IMR-90 (cell line): ENCODE results near the gene UNC5B. TPM values are rescaled to one million over a fixed set of nuclear protein-coding genes. Genes with fewer than 3 reads are reported as not detected.

ENCODE experiments used
- ATAC-seq: fragments of 200-7000 bp; cut with Tn5 transposase; 2 replicates; pipeline ENCODE4 v1.9.1; 2020; ENCODE audit warnings: low read depth, mild to moderate bottlenecking, moderate library complexity
- BruUV-seq: library from RNA; stranded (reverse); fragments of 400-500 nt; replicated peaks from 2 replicates; lab custom pipeline; 2021; lab: Mats Ljungman, UMichigan
- CTCF ChIA-PET: fragments of 300-600 bp; formaldehyde crosslinking; extraction: SDS; loops from one replicate; lab custom pipeline; 2021; ENCODE audit warnings: antibody characterized with exemption; lab: Yijun Ruan, JAX
- POLR2A ChIA-PET: fragments of 300-600 bp; sonication (Branson Sonifier 250); formaldehyde crosslinking; loops from one replicate; lab custom pipeline; 2022; ENCODE audit warnings: antibody characterized with exemption; ENCODE audit not compliant: unreplicated experiment; lab: Charles Lee
- DNase-seq: peaks from one replicate; pipeline ENCODE4 v3.0.0; 2013
- H2AFZ ChIP-seq: replicated peaks from 2 replicates; pipeline ENCODE3; 2013; ENCODE audit warnings: low read length, mild to moderate bottlenecking; ENCODE audit not compliant: poor library complexity
- H2AK5ac ChIP-seq: 2 replicates; pipeline ENCODE4 v1.6.1; 2013; ENCODE audit warnings: low read depth, low read length, inconsistent platforms
- H2AK9ac ChIP-seq: replicated peaks from 2 replicates; pipeline ENCODE3; 2013; ENCODE audit warnings: mild to moderate bottlenecking, low read depth, low read length, moderate library complexity; ENCODE audit not compliant: poor library complexity
- H2BK120ac ChIP-seq: 2 replicates; pipeline ENCODE4 v1.6.1; 2013; ENCODE audit warnings: low read depth, low read length, inconsistent platforms
- H2BK15ac ChIP-seq: 3 replicates; pipeline ENCODE4 v1.6.1; 2013; ENCODE audit warnings: low read depth, low read length, inconsistent platforms
- H2BK20ac ChIP-seq: 2 replicates; pipeline ENCODE4 v1.6.1; 2013; ENCODE audit warnings: low read depth, mild to moderate bottlenecking, inconsistent platforms, low read length, moderate library complexity
- H2BK5ac ChIP-seq: 2 replicates; pipeline ENCODE4 v1.6.1; 2013; ENCODE audit warnings: mild to moderate bottlenecking, low read depth, low read length, inconsistent platforms; ENCODE audit not compliant: poor library complexity, severe bottlenecking
- H3K14ac ChIP-seq: replicated peaks from 2 replicates; pipeline ENCODE4 v1.6.1; 2013; ENCODE audit warnings: low read depth, low read length, inconsistent platforms
- H3K18ac ChIP-seq: 2 replicates; pipeline ENCODE4 v1.6.1; 2013; ENCODE audit warnings: low read depth, low read length, control low read depth
- H3K23ac ChIP-seq: 2 replicates; pipeline ENCODE4 v1.6.1; 2013; ENCODE audit warnings: low read depth, low read length, inconsistent platforms
- H3K27ac ChIP-seq: 2 replicates; pipeline ENCODE4 v1.5.1; 2013; ENCODE audit warnings: mild to moderate bottlenecking, control low read depth, low read length; ENCODE audit not compliant: insufficient read depth
- H3K27me3 ChIP-seq: 2 replicates; pipeline ENCODE4 v1.6.1; 2013; ENCODE audit warnings: low read length; ENCODE audit not compliant: control insufficient read depth, insufficient read depth
- H3K36me3 ChIP-seq: 2 replicates; pipeline ENCODE4 v1.6.1; 2013; ENCODE audit warnings: low read length, mixed read lengths; ENCODE audit not compliant: control insufficient read depth, insufficient read depth
- H3K4ac ChIP-seq: 2 replicates; pipeline ENCODE4 v1.6.1; 2013; ENCODE audit warnings: low read depth, low read length, inconsistent platforms
- H3K4me1 ChIP-seq: 2 replicates; pipeline ENCODE4 v1.6.1; 2013; ENCODE audit warnings: low read length, mixed read lengths; ENCODE audit not compliant: control insufficient read depth, insufficient read depth
- H3K4me2 ChIP-seq: 2 replicates; pipeline ENCODE4 v1.6.1; 2013; ENCODE audit warnings: low read depth, mild to moderate bottlenecking, control low read depth, low read length, moderate library complexity
- H3K4me3 ChIP-seq: 2 replicates; pipeline ENCODE4 v1.5.1; 2013; ENCODE audit warnings: low read depth, mild to moderate bottlenecking, control low read depth, low read length, moderate library complexity; ENCODE audit not compliant: insufficient read depth
- H3K56ac ChIP-seq: 2 replicates; pipeline ENCODE4 v1.6.1; 2013; ENCODE audit warnings: low read length, inconsistent platforms; ENCODE audit not compliant: insufficient read depth; ENCODE audit errors: extremely low read depth
- H3K79me1 ChIP-seq, 2 experiments: 2 replicates each; pipeline ENCODE4 v1.6.1; 2013; ENCODE audit warnings: low read length in 2 of 2, inconsistent platforms in 1 of 2, low read depth in 1 of 2
- H3K9ac ChIP-seq: 2 replicates; pipeline ENCODE4 v1.6.1; 2013; ENCODE audit warnings: low read depth, low read length, control low read depth
- H3K9me1 ChIP-seq: 2 replicates; pipeline ENCODE4 v1.6.1; 2013; ENCODE audit warnings: low read length, inconsistent platforms; ENCODE audit not compliant: insufficient read depth
- H3K9me3 ChIP-seq: 2 replicates; pipeline ENCODE4 v1.6.1; 2013; ENCODE audit warnings: low read length; ENCODE audit not compliant: control insufficient read depth, insufficient read depth
- H4K20me1 ChIP-seq: 2 replicates; pipeline ENCODE4 v1.6.1; 2013; ENCODE audit warnings: low read length, inconsistent platforms; ENCODE audit not compliant: insufficient read depth
- H4K5ac ChIP-seq: 2 replicates; pipeline ENCODE4 v1.6.1; 2013; ENCODE audit warnings: mild to moderate bottlenecking, low read depth, low read length, control low read depth
- H4K8ac ChIP-seq, 2 experiments: 2 replicates each; pipeline ENCODE4 v1.6.1; 2013; ENCODE audit warnings: low read depth in 2 of 2, low read length in 2 of 2, control low read depth in 1 of 2, inconsistent platforms in 1 of 2
- H4K91ac ChIP-seq: 2 replicates; pipeline ENCODE4 v1.6.1; 2013; ENCODE audit warnings: low read depth, low read length, inconsistent platforms; ENCODE audit not compliant: insufficient read depth
- BHLHE40 ChIP-seq: fragments of 150-350 bp; IDR thresholded peaks from 2 replicates; pipeline ENCODE4 v1.6.1; 2016; ENCODE audit warnings: mild to moderate bottlenecking, low read depth, low read length
- CEBPB ChIP-seq: IDR thresholded peaks from 2 replicates; pipeline ENCODE4 v1.6.1; 2012; ENCODE audit warnings: low read depth, low read length, improper control_type of control experiment
- CHD1 ChIP-seq: IDR thresholded peaks from 2 replicates; pipeline ENCODE4 v1.6.1; 2012; ENCODE audit warnings: low read depth, low read length, improper control_type of control experiment
- FOS ChIP-seq: fragments of 150-350 bp; IDR thresholded peaks from 2 replicates; pipeline ENCODE4 v1.6.1; 2016; ENCODE audit warnings: low read depth, low read length
- MAFK ChIP-seq: IDR thresholded peaks from 2 replicates; pipeline ENCODE4 v1.6.1; 2012; ENCODE audit warnings: low read depth, low read length, improper control_type of control experiment
- MAZ ChIP-seq: IDR thresholded peaks from 2 replicates; pipeline ENCODE4 v1.6.1; 2012; ENCODE audit warnings: low read depth, mild to moderate bottlenecking, low read length, improper control_type of control experiment, moderate library complexity, borderline replicate concordance
- MXI1 ChIP-seq: IDR thresholded peaks from 2 replicates; pipeline ENCODE4 v1.6.1; 2012; ENCODE audit warnings: low read depth, mild to moderate bottlenecking, low read length, moderate library complexity, borderline replicate concordance
- POLR2A ChIP-seq: IDR thresholded peaks from 2 replicates; pipeline ENCODE4 v1.6.1; 2012; ENCODE audit warnings: mild to moderate bottlenecking, low read depth, low read length
- RAD21 ChIP-seq: IDR thresholded peaks from 2 replicates; pipeline ENCODE4 v1.6.1; 2012; ENCODE audit warnings: low read length, improper control_type of control experiment
- SMC3 ChIP-seq: fragments of 150-350 bp; IDR thresholded peaks from 2 replicates; pipeline ENCODE4 v1.6.1; 2016; ENCODE audit warnings: low read depth, mild to moderate bottlenecking, antibody characterized with exemption, low read length, moderate library complexity
- WGBS, 2 experiments: methylation state at CpG; one replicate each; pipeline versions ENCODE4 v1.1.5 to v1.1.7; 2013; ENCODE audit warnings: missing lambda C conversion rate in 2 of 2; ENCODE audit not compliant: insufficient read length in 1 of 2; ENCODE audit errors: extremely low coverage in 2 of 2; 5-methylcytosine and 5-hydroxymethylcytosine counted together
- dilution Hi-C: fragments of 300-500 bp; cut with HindIII; formaldehyde crosslinking; loops from one replicate; pipeline ENCODE4 v1.14.3; 2018; ENCODE audit warnings: low sequenced_read_pairs; ENCODE audit not compliant: unreplicated experiment
- in situ Hi-C: fragments of 300-500 bp; cut with MboI; formaldehyde crosslinking; loops from 3 replicates; pipeline ENCODE4 v1.14.3; 2019; ENCODE audit warnings: low sequenced_read_pairs, inconsistent platforms, mixed read lengths
- intact Hi-C: fragments of 100-400 bp; cut with micrococcal nuclease; formaldehyde crosslinking; loops from 2 replicates; pipeline ENCODE4 v1.10.0; 2022
- polyA plus RNA-seq, 3 experiments: library from polyadenylated mRNA; depleted of rRNA; stranded (reverse); fragments of >200 nt; gene quantifications; 2 replicates each; pipeline ENCODE4 v1.2.3, GENCODE V29; 2012; ENCODE audit warnings: low replicate concordance in 1 of 3
- total RNA-seq: library from RNA; depleted of rRNA; stranded (reverse); fragments of >200 nt; gene quantifications from 2 replicates; pipeline ENCODE4 v1.2.3, GENCODE V29; 2012
- TF ChIP-seq, protein P1 (sequence below): fragments of 150-350 bp; IDR thresholded peaks from 2 replicates; pipeline ENCODE4 v1.6.1; 2016; ENCODE audit warnings: low read depth, mild to moderate bottlenecking, low read length, moderate library complexity, borderline replicate concordance
- TF ChIP-seq, protein P2 (sequence below): fragments of 150-350 bp; IDR thresholded peaks from 2 replicates; pipeline ENCODE4 v1.6.1; 2017; ENCODE audit warnings: mild to moderate bottlenecking, antibody characterized with exemption, low read length, low read depth
- TF ChIP-seq, protein P3 (sequence below): conservative IDR thresholded peaks from 2 replicates; pipeline ENCODE4 v1.5.1; 2012; ENCODE audit warnings: mild to moderate bottlenecking, low read depth, low read length, improper control_type of control experiment

UNC5B gene
- total and polyA plus RNA-seq, 2 of the 4 experiments (the other 2 are of a cell fraction) = 1.6 to 4.2 TPM

DNA sequence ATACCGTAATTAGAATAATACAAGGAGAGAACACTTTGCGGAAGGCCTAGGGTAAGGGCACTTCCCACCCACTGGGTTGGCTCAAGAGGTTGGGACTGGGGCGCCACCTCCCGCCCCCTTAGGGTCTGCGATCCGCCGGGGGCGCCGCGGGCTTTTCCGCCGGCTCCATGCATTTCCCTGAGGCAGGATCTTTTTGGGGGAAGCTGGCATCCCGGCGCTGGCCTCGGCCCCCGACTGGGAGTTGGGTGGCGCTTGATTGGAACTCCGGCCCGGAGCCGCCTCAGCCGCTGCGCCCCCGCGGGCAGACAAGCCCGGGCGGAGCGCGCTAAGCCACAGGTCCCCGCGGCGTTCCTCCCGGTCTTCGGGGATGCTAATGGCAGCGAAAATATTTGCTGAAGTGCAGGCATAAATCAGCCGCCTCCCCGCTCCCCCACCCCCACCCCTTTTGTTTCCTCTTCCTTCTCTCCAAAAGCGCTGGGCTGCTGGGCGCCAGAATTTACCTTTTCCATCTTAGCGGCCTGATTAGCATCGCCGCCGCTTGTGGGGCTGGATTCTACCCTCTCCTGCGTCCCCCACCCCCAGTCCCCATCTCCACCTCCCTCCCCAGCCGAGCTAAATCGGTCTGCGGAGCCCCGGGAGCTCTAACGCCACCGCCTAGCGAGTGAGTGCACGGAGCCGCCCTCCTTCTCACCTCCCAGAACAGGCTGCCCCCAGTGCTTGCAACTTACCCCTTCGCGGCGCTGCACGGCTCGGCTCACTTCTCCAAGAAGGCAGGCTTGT lies 5.1 kb downstream of the UNC5B start:
- 0 out of 2 replicates have a peak overlapping the region, but pooled peaks have one; percentile 30 for H3K27ac ChIP-seq
- peak; percentile 21 for ATAC-seq
- H2BK20ac ChIP-seq = peak overlapping the region; percentile 50; the same call in 1 of the 2 replicates
- H4K5ac ChIP-seq = peak overlapping the region; percentile 67; the same call in 1 of the 2 replicates
- 6% methylated on average over 12 of the region's 57 CpGs; no CpG with 5 or more reads in 1 of the 2 experiments for WGBS, 2 experiments
- no peaks in the 10 kb centered on the region for H3K36me3 ChIP-seq
- H3K9me3 ChIP-seq = no peaks in the 10 kb centered on the region
- H3K4me1 ChIP-seq = peaks cover 21% of the 10 kb centered on the region
- H2BK120ac ChIP-seq = peak overlapping the region; percentile 16
- H2AK9ac ChIP-seq = peak overlapping the region; percentile 73
- no peak overlapping the region for H2BK15ac ChIP-seq
- ChIA-PET CTCF (no interaction called here), POLR2A (no interaction called here)
- dilution Hi-C loops (no loop called here), in situ Hi-C loops (no loop called here), intact Hi-C loops (loop anchor here (10.0 kb wide), 1 partner anchor 403 kb away; the partner anchor contains the start of gene SGPL1)
- H3K14ac ChIP-seq = peak overlapping the region; percentile 55
- H3K27me3 ChIP-seq = no peaks in the 10 kb centered on the region
- peaks cover 24 to 60% of the 10 kb centered on the region in 2 experiments; a peak in 3 of 4 replicates for H3K79me1 ChIP-seq
- H2AFZ ChIP-seq = peak overlapping the region; percentile 89
- H3K23ac ChIP-seq = peak overlapping the region; percentile 6; the same call in 1 of the 2 replicates
- H4K91ac ChIP-seq = 0 out of 2 replicates have a peak overlapping the region, but pooled peaks have one; percentile 5
- no TSS peak for BruUV-seq
- peak overlapping the region; percentile 27 for H3K9ac ChIP-seq
- H3K18ac ChIP-seq = peak overlapping the region; percentile 57
- peaks cover 13% of the 10 kb centered on the region; the same call in 1 of the 2 replicates for H3K9me1 ChIP-seq
- H3K4ac ChIP-seq = peak overlapping the region; percentile 47
- no peak for DNase-seq
- peaks cover 44% of the 10 kb centered on the region; the same call in 1 of the 2 replicates for H4K20me1 ChIP-seq
- peak overlapping the region; percentile 8 to 66; a peak in 3 of 4 replicates for H4K8ac ChIP-seq
- H3K4me3 ChIP-seq = peak overlapping the region; percentile 43
- H2AK5ac ChIP-seq = peak overlapping the region; percentile 35; the same call in 1 of the 2 replicates
- peak overlapping the region; percentile 11 for H2BK5ac ChIP-seq
- peak overlapping the region; percentile 9; the same call in 1 of the 2 replicates for H3K56ac ChIP-seq
- H3K4me2 ChIP-seq = peak overlapping the region; percentile 92
- no peak for TF ChIP-seq FOS
- TF ChIP-seq, protein P1, sequence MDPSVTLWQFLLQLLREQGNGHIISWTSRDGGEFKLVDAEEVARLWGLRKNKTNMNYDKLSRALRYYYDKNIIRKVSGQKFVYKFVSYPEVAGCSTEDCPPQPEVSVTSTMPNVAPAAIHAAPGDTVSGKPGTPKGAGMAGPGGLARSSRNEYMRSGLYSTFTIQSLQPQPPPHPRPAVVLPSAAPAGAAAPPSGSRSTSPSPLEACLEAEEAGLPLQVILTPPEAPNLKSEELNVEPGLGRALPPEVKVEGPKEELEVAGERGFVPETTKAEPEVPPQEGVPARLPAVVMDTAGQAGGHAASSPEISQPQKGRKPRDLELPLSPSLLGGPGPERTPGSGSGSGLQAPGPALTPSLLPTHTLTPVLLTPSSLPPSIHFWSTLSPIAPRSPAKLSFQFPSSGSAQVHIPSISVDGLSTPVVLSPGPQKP = no peak
- no peak for TF ChIP-seq SMC3
- TF ChIP-seq CEBPB = no peak
- TF ChIP-seq BHLHE40 = no peak
- TF ChIP-seq CHD1 = no peak
- TF ChIP-seq MAFK = no peak
- TF ChIP-seq RAD21 = no peak
- TF ChIP-seq, protein P2, sequence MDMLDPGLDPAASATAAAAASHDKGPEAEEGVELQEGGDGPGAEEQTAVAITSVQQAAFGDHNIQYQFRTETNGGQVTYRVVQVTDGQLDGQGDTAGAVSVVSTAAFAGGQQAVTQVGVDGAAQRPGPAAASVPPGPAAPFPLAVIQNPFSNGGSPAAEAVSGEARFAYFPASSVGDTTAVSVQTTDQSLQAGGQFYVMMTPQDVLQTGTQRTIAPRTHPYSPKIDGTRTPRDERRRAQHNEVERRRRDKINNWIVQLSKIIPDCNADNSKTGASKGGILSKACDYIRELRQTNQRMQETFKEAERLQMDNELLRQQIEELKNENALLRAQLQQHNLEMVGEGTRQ = no peak
- no peak for TF ChIP-seq POLR2A
- no peak for TF ChIP-seq MXI1
- TF ChIP-seq MAZ = no peak
- TF ChIP-seq, protein P3, sequence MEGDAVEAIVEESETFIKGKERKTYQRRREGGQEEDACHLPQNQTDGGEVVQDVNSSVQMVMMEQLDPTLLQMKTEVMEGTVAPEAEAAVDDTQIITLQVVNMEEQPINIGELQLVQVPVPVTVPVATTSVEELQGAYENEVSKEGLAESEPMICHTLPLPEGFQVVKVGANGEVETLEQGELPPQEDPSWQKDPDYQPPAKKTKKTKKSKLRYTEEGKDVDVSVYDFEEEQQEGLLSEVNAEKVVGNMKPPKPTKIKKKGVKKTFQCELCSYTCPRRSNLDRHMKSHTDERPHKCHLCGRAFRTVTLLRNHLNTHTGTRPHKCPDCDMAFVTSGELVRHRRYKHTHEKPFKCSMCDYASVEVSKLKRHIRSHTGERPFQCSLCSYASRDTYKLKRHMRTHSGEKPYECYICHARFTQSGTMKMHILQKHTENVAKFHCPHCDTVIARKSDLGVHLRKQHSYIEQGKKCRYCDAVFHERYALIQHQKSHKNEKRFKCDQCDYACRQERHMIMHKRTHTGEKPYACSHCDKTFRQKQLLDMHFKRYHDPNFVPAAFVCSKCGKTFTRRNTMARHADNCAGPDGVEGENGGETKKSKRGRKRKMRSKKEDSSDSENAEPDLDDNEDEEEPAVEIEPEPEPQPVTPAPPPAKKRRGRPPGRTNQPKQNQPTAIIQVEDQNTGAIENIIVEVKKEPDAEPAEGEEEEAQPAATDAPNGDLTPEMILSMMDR = no peak
